Karpas-422 (cell line): Measurements from ENCODE around the gene HUWE1. TPM values are rescaled to one million over a fixed set of nuclear protein-coding genes. Genes with fewer than 3 reads are reported as not detected.

Source experiments
- small RNA-seq: library from RNA; depleted of rRNA; stranded (forward); fragments of <200 nt; gene quantifications from one replicate; pipeline ENCODE3, GENCODE V24; 2014
- total RNA-seq: library from RNA; depleted of rRNA; stranded (reverse); fragments of >200 nt; shearing (Covaris generic); gene quantifications from 2 replicates; pipeline ENCODE4 v1.2.3, GENCODE V29; 2014; ENCODE audit warnings: low replicate concordance

HUWE1 gene
- total RNA-seq, 1 experiment from 2014 or later, result 104 TPM

Small RNAs within 50 kb of the gene (small RNA-seq; reads per million reads assigned to genes)
- 17.0 reads per million, percentile 96 among the genes with 10 or more reads in this experiment for gene MIR98
- 24.1 reads per million, percentile 97 among the genes with 10 or more reads in this experiment for gene MIRLET7F2
